Gastroesophageal sphincter (tissue), 4 donors: ENCODE results near the gene RAD51B. TPM values are rescaled to one million over a fixed set of nuclear protein-coding genes. Genes with fewer than 3 reads are reported as not detected.
A peak's percentile ranks its signal among the peaks of the same experiment; 100 is the strongest.

Source experiments
- ATAC-seq: fragments of 150-250 bp; one replicate; pipeline ENCODE4 v1.9.1; 2016; ENCODE audit warnings: mild to moderate bottlenecking, moderate library complexity
- H3K27ac ChIP-seq, 4 donors: fragments of 200-600 bp; sonication (generic) in 3 of 4; 1 replicate in 3 of 4; 2 replicates in 1 of 4; pipeline ENCODE4 v1.5.1; 2016 to 2019
- H3K27me3 ChIP-seq: fragments of 200-600 bp; sonication (generic); one replicate; pipeline ENCODE4 v1.5.1; 2019
- H3K36me3 ChIP-seq, 2 donors: fragments of 200-600 bp; sonication (generic); one replicate each; pipeline ENCODE4 v1.5.1; 2019; ENCODE audit warnings: control low read depth in 1 of 2
- H3K4me1 ChIP-seq, 3 donors: fragments of 200-600 bp; sonication (generic); 1 replicate in 2 of 3; 2 replicates in 1 of 3; pipeline ENCODE4 v1.5.1; 2016 to 2019; ENCODE audit warnings: control low read depth in 2 of 3
- H3K4me3 ChIP-seq, 2 donors: fragments of 200-600 bp; sonication (generic); one replicate each; pipeline ENCODE4 v1.5.1; 2019; ENCODE audit warnings: mild to moderate bottlenecking in 1 of 2, moderate library complexity in 1 of 2
- H3K9me3 ChIP-seq, 3 donors: fragments of 200-600 bp; sonication (generic); one replicate each; pipeline ENCODE4 v1.5.1; 2017 to 2019; ENCODE audit warnings: control low read depth in 2 of 3
- EP300 ChIP-seq: sonication (generic); formaldehyde crosslinking; IDR thresholded peaks from one replicate; pipeline ENCODE4 v1.6.1; 2017; ENCODE audit warnings: antibody characterized with exemption, mild to moderate bottlenecking
- POLR2A ChIP-seq, 2 donors: fragments of 450-650 bp; IDR thresholded peaks; one replicate each; pipeline ENCODE4 v1.6.1; 2017; ENCODE audit warnings: antibody characterized with exemption in 2 of 2, mild to moderate bottlenecking in 2 of 2, moderate library complexity in 1 of 2
- POLR2AphosphoS5 ChIP-seq: sonication (generic); formaldehyde crosslinking; IDR thresholded peaks from one replicate; pipeline ENCODE4 v1.6.1; 2017; ENCODE audit warnings: antibody characterized with exemption
- WGBS, 2 donors: methylation state at CpG; one replicate each; pipeline ENCODE4 v1.1.5; 2018; ENCODE audit warnings: low coverage in 1 of 2; 5-methylcytosine and 5-hydroxymethylcytosine counted together
- total RNA-seq, 4 donors: library from RNA; depleted of rRNA; stranded (reverse); fragments of >200 nt; gene quantifications; one replicate each; pipeline ENCODE4 v1.1.0, GENCODE V29; 2016
- TF ChIP-seq, protein P1 (sequence below), 4 experiments: fragments of 200-600 bp in 2 of 4; fragments of 450-650 bp in 2 of 4; sonication (generic) in 1 of 4; IDR thresholded peaks; one replicate each; pipeline ENCODE4 v1.5.1; 2017 to 2019; ENCODE audit warnings: antibody characterized with exemption in 4 of 4, mild to moderate bottlenecking in 2 of 4, moderate library complexity in 2 of 4

RAD51B gene
- total RNA-seq, 4 donors from 2014 or later = 5.1 to 7.0 (median 6.0) TPM

DNA sequence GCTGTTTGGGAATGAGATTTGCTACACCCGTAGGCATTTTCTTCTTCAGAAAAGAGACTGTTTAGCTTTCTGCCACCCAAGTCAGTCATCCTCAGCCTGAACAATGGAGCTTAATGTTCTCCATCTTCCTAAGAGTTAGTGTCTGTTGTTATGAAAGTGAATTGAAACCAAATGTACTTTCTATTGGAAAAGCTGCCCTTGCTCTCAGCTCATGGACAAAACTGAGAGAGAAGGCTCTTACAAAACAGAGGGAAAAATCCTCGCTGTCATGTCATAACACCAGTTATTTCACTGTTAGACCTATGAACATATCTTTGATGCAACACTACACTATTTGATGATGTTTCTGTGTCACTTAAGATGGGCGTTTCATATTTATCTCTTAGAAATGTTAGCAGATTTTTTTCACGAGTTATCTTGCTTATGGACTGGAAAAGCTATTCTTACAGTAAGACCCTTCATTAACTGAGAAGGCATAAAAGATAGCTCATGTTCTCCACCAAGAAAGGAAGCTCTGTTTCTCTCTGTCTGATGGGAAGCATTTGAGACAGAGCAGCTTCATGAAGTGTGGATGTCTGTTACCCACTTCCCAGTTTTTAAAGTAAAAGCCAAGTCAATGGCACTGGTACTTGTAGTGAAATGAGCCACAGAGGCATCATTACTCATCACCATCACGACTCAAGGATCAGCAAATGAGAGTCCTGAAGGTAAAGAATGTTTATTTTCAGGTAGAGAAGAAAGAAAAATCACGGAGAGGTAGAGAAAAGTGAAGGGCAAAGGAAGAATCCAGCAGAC, 489.3 kb downstream of the RAD51B start:
- ATAC-seq = no peak
- TF ChIP-seq POLR2A (IDR thresholded peaks at IDR 0.05) (no peak), EP300 (no peak), POLR2AphosphoS5 (no peak)
- TF ChIP-seq, protein P1, sequence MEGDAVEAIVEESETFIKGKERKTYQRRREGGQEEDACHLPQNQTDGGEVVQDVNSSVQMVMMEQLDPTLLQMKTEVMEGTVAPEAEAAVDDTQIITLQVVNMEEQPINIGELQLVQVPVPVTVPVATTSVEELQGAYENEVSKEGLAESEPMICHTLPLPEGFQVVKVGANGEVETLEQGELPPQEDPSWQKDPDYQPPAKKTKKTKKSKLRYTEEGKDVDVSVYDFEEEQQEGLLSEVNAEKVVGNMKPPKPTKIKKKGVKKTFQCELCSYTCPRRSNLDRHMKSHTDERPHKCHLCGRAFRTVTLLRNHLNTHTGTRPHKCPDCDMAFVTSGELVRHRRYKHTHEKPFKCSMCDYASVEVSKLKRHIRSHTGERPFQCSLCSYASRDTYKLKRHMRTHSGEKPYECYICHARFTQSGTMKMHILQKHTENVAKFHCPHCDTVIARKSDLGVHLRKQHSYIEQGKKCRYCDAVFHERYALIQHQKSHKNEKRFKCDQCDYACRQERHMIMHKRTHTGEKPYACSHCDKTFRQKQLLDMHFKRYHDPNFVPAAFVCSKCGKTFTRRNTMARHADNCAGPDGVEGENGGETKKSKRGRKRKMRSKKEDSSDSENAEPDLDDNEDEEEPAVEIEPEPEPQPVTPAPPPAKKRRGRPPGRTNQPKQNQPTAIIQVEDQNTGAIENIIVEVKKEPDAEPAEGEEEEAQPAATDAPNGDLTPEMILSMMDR (IDR thresholded peaks at IDR 0.05) = no peak
- WGBS, 2 donors = 38 to 61% methylated on average over 5 to 6 of the region's 6 CpGs
- Histone ChIP-seq H3K27me3 (no peaks in the 10 kb centered on the region), H3K9me3 (no peaks in the 10 kb centered on the region), H3K4me1 (peaks cover 24 to 53% (median 27%) of the 10 kb centered on the region in 3 donors), H3K27ac (peak overlapping the region; percentile 77 to 83 (median 80)), H3K4me3 (no peak overlapping the region), H3K36me3 (no peaks in the 10 kb centered on the region)

DNA sequence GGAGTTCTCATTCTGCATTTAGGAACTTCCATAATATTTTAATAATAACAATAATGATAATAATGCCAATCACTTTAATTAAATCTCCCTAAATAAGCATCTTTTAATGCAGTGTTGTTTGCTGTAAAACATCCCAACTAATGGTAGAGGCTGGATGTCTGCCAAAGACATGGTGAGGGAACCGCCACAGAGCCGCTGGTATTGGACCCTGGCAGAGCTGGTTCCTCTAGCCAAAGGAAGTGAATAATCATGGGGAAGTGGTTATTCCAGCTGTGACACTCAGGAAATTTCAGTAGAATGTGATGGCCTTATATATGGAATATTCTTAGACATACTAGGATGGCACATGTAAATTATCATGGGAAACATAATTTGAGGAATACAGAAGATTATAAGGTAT, 490.0 kb downstream of the RAD51B start:
- Histone ChIP-seq H3K4me3 (no peak overlapping the region), H3K27me3 (no peaks in the 10 kb centered on the region), H3K27ac (peak overlapping the region; percentile 77 to 83 (median 80)), H3K36me3 (no peaks in the 10 kb centered on the region), H3K9me3 (no peaks in the 10 kb centered on the region), H3K4me1 (peaks cover 24 to 55% (median 27%) of the 10 kb centered on the region in 3 donors)
- TF ChIP-seq POLR2AphosphoS5 = no peak
- no peak for TF ChIP-seq POLR2A (IDR thresholded peaks at IDR 0.05)
- TF ChIP-seq EP300 = no peak
- TF ChIP-seq, protein P1 (IDR thresholded peaks at IDR 0.05) = no peak
- ATAC-seq = no peak
- WGBS, 2 donors = 40 to 87% methylated on average over 2 of the region's 2 CpGs

DNA sequence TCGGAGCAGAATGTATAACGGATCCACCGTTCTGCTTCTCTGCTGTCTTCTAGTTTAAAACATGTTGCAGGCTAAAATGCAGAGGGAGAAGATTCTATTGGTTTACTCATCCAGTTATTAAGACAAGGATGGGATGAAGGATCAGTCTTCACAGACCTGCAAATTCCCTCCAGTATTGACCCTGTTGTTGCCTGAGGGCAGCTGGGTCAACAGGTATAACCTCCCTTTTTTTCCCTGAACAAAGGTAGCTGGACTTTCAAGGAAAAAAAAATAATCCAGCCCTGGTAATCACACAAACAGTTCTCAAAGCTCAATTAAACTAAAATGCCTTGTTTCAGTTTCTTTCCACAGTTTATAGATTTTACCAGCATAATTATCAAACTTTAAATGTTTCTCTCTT, 492.7 kb downstream of the RAD51B start:
- Histone ChIP-seq H3K36me3 (no peaks in the 10 kb centered on the region), H3K9me3 (no peaks in the 10 kb centered on the region), H3K4me1 (peaks cover 20 to 59% (median 23%) of the 10 kb centered on the region in 3 donors), H3K4me3 (no peak overlapping the region), H3K27me3 (no peaks in the 10 kb centered on the region), H3K27ac (no peak overlapping the region)
- no peak for ATAC-seq
- WGBS, 2 donors = 80 to 94% methylated on average over 3 of the region's 3 CpGs
- TF ChIP-seq POLR2A (IDR thresholded peaks at IDR 0.05) = no peak
- no peak for TF ChIP-seq EP300
- TF ChIP-seq, protein P1 (IDR thresholded peaks at IDR 0.05) = no peak
- no peak for TF ChIP-seq POLR2AphosphoS5

DNA sequence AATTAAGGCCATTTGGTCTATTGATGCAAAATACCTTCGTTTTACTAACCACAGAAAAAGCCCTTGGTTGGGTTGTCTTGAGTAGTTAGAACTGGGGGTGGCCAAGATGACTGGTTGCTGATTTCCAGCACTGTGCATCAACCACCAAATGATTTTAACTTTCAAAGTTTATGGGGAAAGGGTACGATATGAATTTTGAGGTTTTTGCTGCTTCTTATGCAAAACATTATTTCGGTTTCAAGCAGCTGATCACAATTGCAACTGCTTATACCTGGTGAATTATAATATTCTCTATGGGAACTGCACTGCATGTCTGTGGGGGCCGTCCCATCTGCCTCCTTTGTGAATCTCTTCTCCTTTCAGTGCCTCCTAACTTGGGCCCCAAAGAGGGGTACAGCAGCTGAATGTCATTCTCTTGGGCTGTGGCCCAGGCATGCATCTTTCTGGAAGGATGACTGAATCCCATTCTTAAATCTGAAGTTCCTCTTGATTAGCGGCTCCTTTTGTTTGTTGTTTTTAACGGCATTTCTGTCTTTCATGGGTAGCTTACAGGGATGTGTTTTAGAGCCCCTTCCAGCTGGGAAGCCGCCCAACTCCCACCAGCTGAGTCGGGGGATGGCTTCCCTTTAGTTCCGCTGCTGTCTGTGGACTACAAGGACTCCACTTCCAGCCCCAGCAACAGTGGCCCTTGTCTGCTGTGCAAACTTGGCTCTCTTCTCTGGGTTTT, 493.5 kb downstream of the RAD51B start:
- H3K27ac ChIP-seq = peak overlapping the region in 2 of 4 donors; percentile 4 to 16

More for the DNA sequence above, 493.5 kb downstream of the RAD51B start:
- H3K27me3 ChIP-seq = no peaks in the 10 kb centered on the region
- H3K9me3 ChIP-seq = no peaks in the 10 kb centered on the region
- no peak overlapping the region for H3K4me3 ChIP-seq
- 72 to 95% methylated on average over 2 to 8 of the region's 9 CpGs for WGBS, 2 donors
- H3K36me3 ChIP-seq = no peaks in the 10 kb centered on the region
- peaks cover 17 to 54% (median 17%) of the 10 kb centered on the region in 3 donors for H3K4me1 ChIP-seq
- no peak for ATAC-seq
- no peak for TF ChIP-seq POLR2A (IDR thresholded peaks at IDR 0.05)
- TF ChIP-seq POLR2AphosphoS5 = no peak
- TF ChIP-seq EP300 = no peak
- TF ChIP-seq, protein P1 (IDR thresholded peaks at IDR 0.05) = no peak
